Measurements from ENCODE around the gene FBXL15.

FBXL15 gene

GRCh38 chr10:102460836-102461186, 40.2 kb downstream of the FBXL15 start:
- no peak for DNase-seq

- peak; percentile 96 for DNase-seq
These were observed 40.8 kb downstream of the FBXL15 start for GRCh38 chr10:102461187-102462054.

GRCh38 chr10:102462512-102463054, 41.9 kb downstream of the FBXL15 start:
- DNase-seq: no peak

GRCh38 chr10:102463983-102464382, 43.3 kb downstream of the FBXL15 start:
- DNase-seq: no peak

- DNase-seq: no peak
These were observed 44.8 kb downstream of the FBXL15 start for GRCh38 chr10:102465466-102465865.

GRCh38 chr10:102467318-102467717, 46.7 kb downstream of the FBXL15 start:
- DNase-seq: no peak

- DNase-seq: no peak
These were observed 47.4 kb downstream of the FBXL15 start for GRCh38 chr10:102467971-102468438.

GRCh38 chr10:102468683-102469082, 48.0 kb downstream of the FBXL15 start:
- no peak for DNase-seq

- no peak for DNase-seq
These were observed 50.2 kb downstream of the FBXL15 start for GRCh38 chr10:102470579-102471546.

All from stimulated activated CD4-positive, alpha-beta T cell treated with anti-CD3 and anti-CD28 coated beads, Interleukin-12 subunit alpha, Interleukin-12 subunit beta, amount 100 ng/mL, for 4 hours (primary cell).